Measurements from ENCODE around the gene ANXA3. TPM values are rescaled to one million over a fixed set of nuclear protein-coding genes. Genes with fewer than 3 reads are reported as not detected.

The ANXA3 gene
- polyA plus RNA-seq, 1 donor from 2014 or later = 0.27 TPM

DNA sequence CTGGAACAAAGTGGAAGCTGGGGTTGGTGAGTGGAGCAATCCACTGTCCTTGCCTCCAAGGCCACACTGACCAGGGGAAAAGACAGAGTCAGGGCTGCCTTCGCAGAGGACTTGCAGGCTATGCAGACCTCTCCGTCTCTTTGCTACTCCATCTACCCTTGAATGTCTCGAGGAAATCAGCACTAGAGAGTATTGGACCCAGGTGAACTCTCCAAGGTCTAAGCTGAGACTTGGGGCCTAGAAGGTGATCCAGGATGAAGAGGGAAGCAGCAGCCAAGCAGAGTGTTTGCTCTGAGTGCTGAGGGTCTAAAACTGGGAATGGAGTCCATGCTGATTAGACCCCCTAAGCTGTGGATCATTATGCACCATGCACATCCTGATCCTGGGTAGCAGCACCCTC lies 54.5 kb downstream of the ANXA3 start:
- no peaks in the 10 kb centered on the region for H3K9me3 ChIP-seq (ENCODE audit: low read length)
- H3K36me3 ChIP-seq (ENCODE audit: insufficient read depth, low read length) = no peaks in the 10 kb centered on the region
- no peaks in the 10 kb centered on the region for H4K20me1 ChIP-seq (ENCODE audit: insufficient read depth)
- no peak overlapping the region for H2AFZ ChIP-seq (ENCODE audit: low read depth, low read length)
- H3F3A ChIP-seq (ENCODE audit: insufficient read depth, low read length, poor library complexity, severe bottlenecking) = no peaks in the 10 kb centered on the region
- H3K4me2 ChIP-seq (ENCODE audit: low read length) = no peak overlapping the region
- H3K9ac ChIP-seq (ENCODE audit: low read length) = no peak overlapping the region
- H3K79me2 ChIP-seq (replicated peaks; ENCODE audit: insufficient read depth, low read length) = no peaks in the 10 kb centered on the region
- TF ChIP-seq EZH2 (IDR thresholded peaks at IDR 0.05; ENCODE audit: borderline replicate concordance, insufficient read depth, low read length, poor library complexity, severe bottlenecking) (no peak), EP300 (conservative IDR thresholded peaks at IDR 0.05; ENCODE audit: poor library complexity, severe bottlenecking) (no peak), MXI1 (conservative IDR thresholded peaks at IDR 0.05; ENCODE audit: poor library complexity, severe bottlenecking) (no peak), REST (IDR thresholded peaks at IDR 0.05; ENCODE audit: borderline replicate concordance) (no peak), RAD21 (conservative IDR thresholded peaks at IDR 0.05) (no peak), SMC3 (conservative IDR thresholded peaks at IDR 0.05; ENCODE audit: poor library complexity) (no peak), TAF1 (IDR thresholded peaks at IDR 0.05; ENCODE audit: low read depth) (no peak), POLR2AphosphoS5 (IDR thresholded peaks at IDR 0.05) (no peak)
- TF ChIP-seq, protein P1, sequence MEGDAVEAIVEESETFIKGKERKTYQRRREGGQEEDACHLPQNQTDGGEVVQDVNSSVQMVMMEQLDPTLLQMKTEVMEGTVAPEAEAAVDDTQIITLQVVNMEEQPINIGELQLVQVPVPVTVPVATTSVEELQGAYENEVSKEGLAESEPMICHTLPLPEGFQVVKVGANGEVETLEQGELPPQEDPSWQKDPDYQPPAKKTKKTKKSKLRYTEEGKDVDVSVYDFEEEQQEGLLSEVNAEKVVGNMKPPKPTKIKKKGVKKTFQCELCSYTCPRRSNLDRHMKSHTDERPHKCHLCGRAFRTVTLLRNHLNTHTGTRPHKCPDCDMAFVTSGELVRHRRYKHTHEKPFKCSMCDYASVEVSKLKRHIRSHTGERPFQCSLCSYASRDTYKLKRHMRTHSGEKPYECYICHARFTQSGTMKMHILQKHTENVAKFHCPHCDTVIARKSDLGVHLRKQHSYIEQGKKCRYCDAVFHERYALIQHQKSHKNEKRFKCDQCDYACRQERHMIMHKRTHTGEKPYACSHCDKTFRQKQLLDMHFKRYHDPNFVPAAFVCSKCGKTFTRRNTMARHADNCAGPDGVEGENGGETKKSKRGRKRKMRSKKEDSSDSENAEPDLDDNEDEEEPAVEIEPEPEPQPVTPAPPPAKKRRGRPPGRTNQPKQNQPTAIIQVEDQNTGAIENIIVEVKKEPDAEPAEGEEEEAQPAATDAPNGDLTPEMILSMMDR (IDR thresholded peaks at IDR 0.05; ENCODE audit: poor library complexity, severe bottlenecking) = no peak
- no peak overlapping the region for H3K4me3 ChIP-seq (ENCODE audit: low read length)
- no peaks in the 10 kb centered on the region for H3K27me3 ChIP-seq (ENCODE audit: insufficient read depth, low read depth, low read length)
- H3K9me2 ChIP-seq (ENCODE audit: insufficient read depth, low read length) = no peaks in the 10 kb centered on the region
- no peak overlapping the region for H3K27ac ChIP-seq (ENCODE audit: low read length)

GRCh38 chr4:78606530-78607095 lies 55.0 kb downstream of the ANXA3 start:
- Histone ChIP-seq H3F3A (ENCODE audit: insufficient read depth, low read length, poor library complexity, severe bottlenecking) (no peaks in the 10 kb centered on the region), H3K27me3 (ENCODE audit: insufficient read depth, low read depth, low read length) (no peaks in the 10 kb centered on the region), H3K4me2 (ENCODE audit: low read length) (no peak overlapping the region), H2AFZ (ENCODE audit: low read depth, low read length) (no peak overlapping the region), H3K79me2 (replicated peaks; ENCODE audit: insufficient read depth, low read length) (no peaks in the 10 kb centered on the region), H3K9me2 (ENCODE audit: insufficient read depth, low read length) (no peaks in the 10 kb centered on the region), H3K4me3 (ENCODE audit: low read length) (no peak overlapping the region), H3K36me3 (ENCODE audit: insufficient read depth, low read length) (no peaks in the 10 kb centered on the region), H3K9ac (ENCODE audit: low read length) (no peak overlapping the region), H3K27ac (ENCODE audit: low read length) (no peak overlapping the region), H3K9me3 (ENCODE audit: low read length) (no peaks in the 10 kb centered on the region), H4K20me1 (ENCODE audit: insufficient read depth) (no peaks in the 10 kb centered on the region)
- TF ChIP-seq POLR2AphosphoS5 (IDR thresholded peaks at IDR 0.05) (no peak), EP300 (conservative IDR thresholded peaks at IDR 0.05; ENCODE audit: poor library complexity, severe bottlenecking) (no peak), EZH2 (IDR thresholded peaks at IDR 0.05; ENCODE audit: borderline replicate concordance, insufficient read depth, low read length, poor library complexity, severe bottlenecking) (no peak)

All from neural cell (in vitro differentiated cells).